GM12878 (cell line): ENCODE measurements around the gene ERP44. TPM values are rescaled to one million over a fixed set of nuclear protein-coding genes. Genes with fewer than 3 reads are reported as not detected.

ENCODE experiments used
- BCLAF1 ChIP-seq: fragments of 450-650 bp; IDR thresholded peaks from 2 replicates; pipeline ENCODE4 v1.6.1; 2017; ENCODE audit warnings: antibody characterized with exemption, mild to moderate bottlenecking, moderate library complexity
- E2F8 ChIP-seq: fragments of 450-650 bp; IDR thresholded peaks from 2 replicates; pipeline ENCODE4 v1.6.1; 2018; ENCODE audit warnings: mild to moderate bottlenecking, low read depth, moderate library complexity; ENCODE audit not compliant: partially characterized antibody
- MEF2B ChIP-seq: fragments of 450-650 bp; IDR thresholded peaks from 2 replicates; pipeline ENCODE4 v1.6.1; 2018; ENCODE audit warnings: mild to moderate bottlenecking, moderate library complexity; ENCODE audit not compliant: partially characterized antibody, poor library complexity, severe bottlenecking
- PML ChIP-seq: IDR thresholded peaks from 2 replicates; pipeline ENCODE4 v1.6.1; 2012; ENCODE audit warnings: low read length, inconsistent platforms
- RELA ChIP-seq: fragments of 450-650 bp; IDR thresholded peaks from 2 replicates; pipeline ENCODE4 v1.8.0; 2014; ENCODE audit warnings: borderline replicate concordance; ENCODE audit not compliant: partially characterized antibody
- SP1 ChIP-seq: IDR thresholded peaks from one replicate; pipeline ENCODE4 v1.6.1; 2011; ENCODE audit warnings: low read depth, low read length
- ZNF274 ChIP-seq: IDR thresholded peaks from one replicate; pipeline ENCODE4 v1.8.0; 2011; ENCODE audit not compliant: insufficient read length, insufficient read depth
- polyA plus RNA-seq, 11 experiments: library from polyadenylated mRNA; depleted of rRNA in 4 of 11; unstranded in 6 of 11; stranded (reverse) in 5 of 11; fragments of >200 nt; fragmentation: Nextera tagmentation in 4 of 11; fragmentation: Illumina TruSeq in 1 of 11; extraction: Ambion mirVana in 4 of 11; extraction: Trizol in 1 of 11; gene quantifications; 1 replicate in 1 of 11; 2 replicates in 10 of 11; pipeline versions ENCODE4 v1.2.1 to v1.2.3, GENCODE V29; 2011 to 2016; ENCODE audit warnings: inconsistent platforms in 2 of 11, missing spikeins in 2 of 11, low read depth in 1 of 11
- total RNA-seq, 4 experiments: library from RNA; depleted of rRNA in 3 of 4; stranded (reverse); fragments of >200 nt in 3 of 4; fragmentation: Illumina TruSeq in 1 of 4; extraction: Trizol in 1 of 4; gene quantifications; 2 replicates each; pipeline versions ENCODE4 v1.2.1 to v1.2.3, GENCODE V29; 2013 to 2021
- TF ChIP-seq, protein P1 (sequence below): fragments of 450-650 bp; IDR thresholded peaks from 2 replicates; pipeline ENCODE4 v1.6.1; 2017; ENCODE audit warnings: borderline replicate concordance

The ERP44 gene
- total and polyA plus RNA-seq, 10 of the 15 experiments (the other 5 are each of a cell fraction or from before 2014, with no cell fraction given) = 11.5 to 52.4 (median 20.2) TPM

- TF ChIP-seq E2F8 (no peak), RELA (no peak), ZNF274 (no peak), BCLAF1 (no peak), MEF2B (no peak), SP1 (no peak), PML (no peak)
- TF ChIP-seq, protein P1, sequence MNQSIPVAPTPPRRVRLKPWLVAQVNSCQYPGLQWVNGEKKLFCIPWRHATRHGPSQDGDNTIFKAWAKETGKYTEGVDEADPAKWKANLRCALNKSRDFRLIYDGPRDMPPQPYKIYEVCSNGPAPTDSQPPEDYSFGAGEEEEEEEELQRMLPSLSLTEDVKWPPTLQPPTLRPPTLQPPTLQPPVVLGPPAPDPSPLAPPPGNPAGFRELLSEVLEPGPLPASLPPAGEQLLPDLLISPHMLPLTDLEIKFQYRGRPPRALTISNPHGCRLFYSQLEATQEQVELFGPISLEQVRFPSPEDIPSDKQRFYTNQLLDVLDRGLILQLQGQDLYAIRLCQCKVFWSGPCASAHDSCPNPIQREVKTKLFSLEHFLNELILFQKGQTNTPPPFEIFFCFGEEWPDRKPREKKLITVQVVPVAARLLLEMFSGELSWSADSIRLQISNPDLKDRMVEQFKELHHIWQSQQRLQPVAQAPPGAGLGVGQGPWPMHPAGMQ = no peak
Measured at GRCh38 chr9:100038472-100038871, 60.3 kb downstream of the ERP44 start (continued).
